K562 (cell line): ENCODE measurements around the gene TIMP1. TPM values are rescaled to one million over a fixed set of nuclear protein-coding genes. Genes with fewer than 3 reads are reported as not detected.
A peak's percentile ranks its signal among the peaks of the same experiment; 100 is the strongest.

Experiments
- ATAC-seq: fragments of 200-7000 bp; cut with Tn5 transposase; 3 replicates; pipeline ENCODE4 v1.9.1; 2020; ENCODE audit warnings: moderate library complexity
- BruUV-seq: library from RNA; stranded (reverse); fragments of 400-500 nt; replicated peaks from 2 replicates; lab custom pipeline; 2021; lab: Mats Ljungman, UMichigan
- CTCF ChIA-PET: fragments of 300-600 bp; formaldehyde crosslinking; extraction: SDS; loops from one replicate; lab custom pipeline; 2021; ENCODE audit warnings: low intra/inter-chr PET ratio; lab: Yijun Ruan, JAX
- POLR2A ChIA-PET: fragments of 300-600, 350-650 bp; sonication (Branson Sonifier 250); formaldehyde crosslinking; extraction: SDS; loops from one replicate; lab custom pipeline; 2021; ENCODE audit warnings: antibody characterized with exemption, inconsistent platforms; lab: Yijun Ruan, JAX
- DNase-seq, 4 experiments: peaks; one replicate each; pipeline versions ENCODE4 v3.0.0 to v3.0.0-alpha.2; 2011 to 2018; ENCODE audit warnings: low spot score in 3 of 4, mixed read lengths in 3 of 4; ENCODE audit errors: extremely low read depth in 1 of 4
- FAIRE-seq: peaks from 2 replicates; lab custom pipeline; 2011; peaks lifted over from hg19 to GRCh38; lab: Jason Lieb, UNC
- H2AFZ ChIP-seq: 2 replicates; pipeline ENCODE4 v1.6.0; 2011; ENCODE audit warnings: low read depth, low read length, control low read depth, inconsistent platforms
- H3K27ac ChIP-seq: fragments of 200-600 bp; 3 replicates; pipeline ENCODE4 v1.8.0; 2011; ENCODE audit warnings: low read depth, mild to moderate bottlenecking, control low read depth, inconsistent platforms, low read length, moderate library complexity, mixed read lengths; ENCODE audit errors: extremely low read depth
- H3K27me3 ChIP-seq, 2 experiments: fragments of 300-600 bp in 1 of 2; 2 replicates in 1 of 2; 3 replicates in 1 of 2; pipeline versions ENCODE4 v1.6.0 to v1.8.0; 2011; ENCODE audit warnings: inconsistent platforms in 2 of 2, low read length in 2 of 2, mild to moderate bottlenecking in 1 of 2, mixed read lengths in 1 of 2, moderate library complexity in 1 of 2; ENCODE audit not compliant: control insufficient read depth in 2 of 2, insufficient read depth in 2 of 2
- H3K36me3 ChIP-seq: fragments of 300-600 bp; 3 replicates; pipeline ENCODE4 v1.8.0; 2011; ENCODE audit warnings: mild to moderate bottlenecking, low read length, inconsistent platforms; ENCODE audit not compliant: control insufficient read depth, insufficient read depth
- H3K4me1 ChIP-seq, 2 experiments: fragments of 200-600 bp in 1 of 2; replicated peaks in 1 of 2; 2 replicates in 1 of 2; 3 replicates in 1 of 2; pipeline versions ENCODE4 v1.5.1 to v1.8.0; 2011; ENCODE audit warnings: inconsistent platforms in 2 of 2, low read length in 2 of 2, mild to moderate bottlenecking in 1 of 2, mixed read lengths in 1 of 2, moderate library complexity in 1 of 2; ENCODE audit not compliant: control insufficient read depth in 2 of 2, insufficient read depth in 2 of 2
- H3K4me2 ChIP-seq: 2 replicates; pipeline ENCODE4 v1.6.1; 2011; ENCODE audit warnings: low read length, control low read depth, inconsistent platforms, mixed read lengths; ENCODE audit not compliant: insufficient read depth
- H3K4me3 ChIP-seq: fragments of 200-600 bp; sonication (generic), shearing (Covaris generic); 2 replicates; pipeline ENCODE4 v1.5.1; 2016; ENCODE audit warnings: control low read depth, inconsistent platforms
- H3K79me2 ChIP-seq: fragments of 200-600 bp; 3 replicates; pipeline ENCODE4 v1.8.0; 2011; ENCODE audit warnings: low read length, inconsistent platforms; ENCODE audit not compliant: control insufficient read depth, insufficient read depth
- H3K9ac ChIP-seq, 2 experiments: 2 replicates each; pipeline versions ENCODE4 v1.6.0 to v1.6.1; 2011; ENCODE audit warnings: low read depth in 2 of 2, low read length in 2 of 2, control low read depth in 1 of 2, inconsistent platforms in 1 of 2, mild to moderate bottlenecking in 1 of 2, mixed read lengths in 1 of 2; ENCODE audit not compliant: insufficient read depth in 1 of 2
- H3K9me1 ChIP-seq: one replicate; pipeline ENCODE4 v1.6.0; 2011; ENCODE audit warnings: inconsistent platforms, mild to moderate bottlenecking, low read length, moderate library complexity; ENCODE audit not compliant: control insufficient read depth, insufficient read depth
- H3K9me3 ChIP-seq: replicated peaks from 2 replicates; pipeline ENCODE4 v1.5.1; 2011; ENCODE audit warnings: low read depth, low read length, inconsistent platforms; ENCODE audit not compliant: control insufficient read depth, insufficient read depth
- H4K20me1 ChIP-seq: replicated peaks from 2 replicates; pipeline ENCODE4 v1.6.1; 2011; ENCODE audit warnings: low read length, inconsistent platforms, mixed read lengths; ENCODE audit not compliant: control insufficient read depth, insufficient read depth
- ATF3 ChIP-seq, 2 experiments: fragments of 450-650 bp in 1 of 2; sonication (generic) in 1 of 2; formaldehyde crosslinking in 1 of 2; IDR thresholded peaks in 1 of 2; conservative IDR thresholded peaks in 1 of 2; 2 replicates each; pipeline versions ENCODE4 v1.6.1 to v1.8.1; 2016 to 2023; ENCODE audit warnings: mild to moderate bottlenecking in 2 of 2, moderate library complexity in 2 of 2, inconsistent platforms in 1 of 2, missing genetic modification reagents in 1 of 2
- FOSL1 ChIP-seq: fragments of 200-800 bp; sonication (Bioruptor generic); conservative IDR thresholded peaks from 2 replicates; pipeline ENCODE4 v1.6.1; 2016; ENCODE audit warnings: missing genetic modification characterization, missing compliant biosample characterization
- JUND ChIP-seq, 2 experiments: IDR thresholded peaks; 2 replicates in 1 of 2; 3 replicates in 1 of 2; pipeline ENCODE4 v1.6.1; 2011; ENCODE audit warnings: borderline replicate concordance in 2 of 2, low read depth in 2 of 2, low read length in 2 of 2, improper control_type of control experiment in 1 of 2, missing biosample characterization in 1 of 2, missing genetic modification characterization in 1 of 2, missing genetic modification reagents in 1 of 2
- KDM1A ChIP-seq, 2 experiments: fragments of 450-650 bp; IDR thresholded peaks; 2 replicates each; pipeline ENCODE4 v1.6.1; 2016; ENCODE audit warnings: mild to moderate bottlenecking in 2 of 2
- POLR2H ChIP-seq: IDR thresholded peaks from 2 replicates; pipeline ENCODE4 v1.6.1; 2016; ENCODE audit warnings: missing genetic modification characterization, low read depth, mild to moderate bottlenecking, control low read depth, missing compliant biosample characterization, moderate library complexity
- ZFP36 ChIP-seq: fragments of 150-350 bp; IDR thresholded peaks from 2 replicates; pipeline ENCODE4 v1.6.1; 2018; ENCODE audit warnings: low read length, low read depth; ENCODE audit not compliant: partially characterized antibody
- WGBS: fragments of 100-300 bp; shearing (Covaris generic); methylation state at CpG from one replicate; pipeline ENCODE4 v1.1.6; 2016; ENCODE audit warnings: low coverage, mixed read lengths; ENCODE audit not compliant: insufficient coverage; ENCODE audit errors: missing lambda C conversion rate; 5-methylcytosine and 5-hydroxymethylcytosine counted together
- in situ Hi-C: fragments of 300-500 bp; cut with MboI; formaldehyde crosslinking; loops from 4 replicates; pipeline ENCODE4 v1.15.0; 2018; ENCODE audit warnings: inconsistent platforms, mixed read lengths
- intact Hi-C: fragments of 100-400 bp; cut with micrococcal nuclease; formaldehyde crosslinking; loops from 2 replicates; pipeline ENCODE4 v1.14.2; 2022
- polyA plus RNA-seq, 8 experiments: library from polyadenylated mRNA; depleted of rRNA in 4 of 8; stranded (reverse) in 5 of 8; unstranded in 3 of 8; fragments of >200 nt; fragmentation: Nextera tagmentation in 2 of 8; fragmentation: Illumina TruSeq in 1 of 8; extraction: Ambion mirVana in 2 of 8; extraction: Trizol in 1 of 8; gene quantifications; 2 replicates each; pipeline versions ENCODE4 v1.2.1 to v1.2.3, GENCODE V29; 2011 to 2014; ENCODE audit warnings: inconsistent platforms in 1 of 8, missing spikeins in 1 of 8
- total RNA-seq, 7 experiments: library from RNA; depleted of rRNA in 6 of 7; stranded (reverse); fragments of >200 nt in 6 of 7; fragmentation: Illumina TruSeq in 2 of 7; extraction: Trizol in 2 of 7; gene quantifications; 2 replicates each; pipeline versions ENCODE4 v1.2.1 to v1.2.3, GENCODE V29; 2011 to 2021; ENCODE audit warnings: low replicate concordance in 1 of 7

Gene TIMP1
- total and polyA plus RNA-seq, 9 of the 15 experiments (the other 6 are each of a cell fraction or from before 2014, with no cell fraction given) = 115 to 699 (median 273) TPM

- DNase-seq = peak in 1 of 4 experiments; percentile 51
- CTCF ChIA-PET = no interaction called here
- no peak for ATAC-seq
- no TSS peak for BruUV-seq
- Histone ChIP-seq H3K27me3 (no peaks in the 10 kb centered on the region), H3K9me3 (no peaks in the 10 kb centered on the region), H3K79me2 (peaks cover 9% of the 10 kb centered on the region), H3K9me1 (no peaks in the 10 kb centered on the region), H3K4me1 (peaks cover 17 to 40% of the 10 kb centered on the region in 2 experiments; a peak in 4 of 5 replicates), H3K4me3 (no peak overlapping the region), H2AFZ (peak overlapping the region; percentile 44; the same call in 1 of the 2 replicates), H3K27ac (no peak overlapping the region), H4K20me1 (no peaks in the 10 kb centered on the region), H3K9ac (peak overlapping the region in 1 of 2 experiments; percentile 58; a peak in 2 of 4 replicates), H3K4me2 (peak overlapping the region; percentile 18; the same call in 1 of the 2 replicates), H3K36me3 (no peaks in the 10 kb centered on the region)
- WGBS = 30% methylated on average over 9 of the region's 9 CpGs
- in situ Hi-C loops (no loop called here), intact Hi-C loops (no loop called here)
- no peak for FAIRE-seq
- POLR2A ChIA-PET = no interaction called here
- TF ChIP-seq KDM1A (IDR thresholded peaks at IDR 0.05) (no peak), FOSL1 (tag) (peak; percentile 38), ZFP36 (peak; percentile 52), POLR2H (no peak), JUND (IDR thresholded peaks at IDR 0.05; ENCODE audit: borderline replicate concordance, low read depth, low read length) (peak; percentile 43; the same call in 1 of the 2 replicates), JUND (tag; IDR thresholded peaks at IDR 0.05; ENCODE audit: borderline replicate concordance, low read depth, low read length) (no peak), ATF3 (IDR thresholded peaks at IDR 0.05) (peak; percentile 40; the same call in 1 of the 2 replicates), ATF3 (CRISPR knock-in tag; conservative IDR thresholded peaks at IDR 0.05) (no peak)
Observed at GRCh38 chrX:47577424-47577823, 4.8 kb upstream of the TIMP1 start.
